K562 (cell line): ENCODE results near the gene TTC31. TPM values are rescaled to one million over a fixed set of nuclear protein-coding genes. Genes with fewer than 3 reads are reported as not detected.

Source experiments
- ASH1L ChIP-seq: fragments of 450-650 bp; IDR thresholded peaks from 2 replicates; pipeline ENCODE4 v1.6.1; 2018; ENCODE audit warnings: borderline replicate concordance, mild to moderate bottlenecking, low read depth; ENCODE audit not compliant: partially characterized antibody
- BMI1 ChIP-seq: fragments of 150-350 bp; IDR thresholded peaks from 2 replicates; pipeline ENCODE4 v1.6.1; 2014; ENCODE audit warnings: low read length
- CBFA2T2 ChIP-seq: fragments of 450-650 bp; conservative IDR thresholded peaks from 2 replicates; pipeline ENCODE4 v1.6.1; 2017; ENCODE audit warnings: mild to moderate bottlenecking
- CHCHD3 ChIP-seq: fragments of 250-450 bp; sonication (Bioruptor Pico); IDR thresholded peaks from 2 replicates; pipeline ENCODE4 v2.1.2; 2022; ENCODE audit warnings: mild to moderate bottlenecking
- FOXJ2 ChIP-seq: fragments of 200-800 bp; sonication (Bioruptor generic); IDR thresholded peaks from 2 replicates; pipeline ENCODE4 v1.6.1; 2016; ENCODE audit warnings: missing genetic modification characterization, missing compliant biosample characterization
- HMG20B ChIP-seq: fragments of 250-450 bp; sonication (Bioruptor Pico); IDR thresholded peaks from 2 replicates; pipeline ENCODE4 v1.5.0; 2021; ENCODE audit warnings: mild to moderate bottlenecking
- MNT ChIP-seq, 2 experiments: fragments of 450-650 bp; conservative IDR thresholded peaks; 2 replicates each; pipeline ENCODE4 v1.6.1; 2017; ENCODE audit warnings: mild to moderate bottlenecking in 2 of 2, moderate library complexity in 2 of 2
- NFYB ChIP-seq: IDR thresholded peaks from 2 replicates; pipeline ENCODE4 v1.6.1; 2011; ENCODE audit warnings: mild to moderate bottlenecking, moderate library complexity; ENCODE audit not compliant: insufficient read length; ENCODE audit errors: extremely low read depth
- POLR2H ChIP-seq: IDR thresholded peaks from 2 replicates; pipeline ENCODE4 v1.6.1; 2016; ENCODE audit warnings: missing genetic modification characterization, low read depth, mild to moderate bottlenecking, control low read depth, missing compliant biosample characterization, moderate library complexity
- TFAP4 ChIP-seq: sonication (generic); formaldehyde crosslinking; IDR thresholded peaks from 2 replicates; pipeline ENCODE4 v1.8.0; 2022; ENCODE audit warnings: missing genetic modification reagents, mild to moderate bottlenecking, moderate library complexity, borderline replicate concordance
- ZNF766 ChIP-seq: fragments of 200-800 bp; sonication (Bioruptor generic); conservative IDR thresholded peaks from 2 replicates; pipeline ENCODE4 v1.6.1; 2016; ENCODE audit warnings: missing genetic modification characterization, missing compliant biosample characterization
- polyA plus RNA-seq, 8 experiments: library from polyadenylated mRNA; depleted of rRNA in 4 of 8; stranded (reverse) in 5 of 8; unstranded in 3 of 8; fragments of >200 nt; fragmentation: Nextera tagmentation in 2 of 8; fragmentation: Illumina TruSeq in 1 of 8; extraction: Ambion mirVana in 2 of 8; extraction: Trizol in 1 of 8; gene quantifications; 2 replicates each; pipeline versions ENCODE4 v1.2.1 to v1.2.3, GENCODE V29; 2011 to 2014; ENCODE audit warnings: inconsistent platforms in 1 of 8, missing spikeins in 1 of 8
- total RNA-seq, 7 experiments: library from RNA; depleted of rRNA in 6 of 7; stranded (reverse); fragments of >200 nt in 6 of 7; fragmentation: Illumina TruSeq in 2 of 7; extraction: Trizol in 2 of 7; gene quantifications; 2 replicates each; pipeline versions ENCODE4 v1.2.1 to v1.2.3, GENCODE V29; 2011 to 2021; ENCODE audit warnings: low replicate concordance in 1 of 7
- TF ChIP-seq, protein P1 (sequence below): fragments of 250-450 bp; sonication (Bioruptor Pico); IDR thresholded peaks from 2 replicates; pipeline ENCODE4 v1.4.0; 2020
- TF ChIP-seq, protein P2 (sequence below): fragments of 450-650 bp; formaldehyde crosslinking; IDR thresholded peaks from 2 replicates; pipeline ENCODE4 v1.4.0; 2020; ENCODE audit warnings: mild to moderate bottlenecking, moderate library complexity

Gene TTC31
- total and polyA plus RNA-seq, 9 of the 15 experiments (the other 6 are each of a cell fraction or from before 2014, with no cell fraction given): 4.7 to 30.5 (median 15.9) TPM

- TF ChIP-seq FOXJ2: peak; percentile 77; the same call in 1 of the 2 replicates
- peak; percentile 96 for TF ChIP-seq ASH1L
- TF ChIP-seq POLR2H (tag): 0 out of 2 replicates have a peak, but pooled peaks have one; percentile 22
- peak; percentile 72 for TF ChIP-seq NFYB
- TF ChIP-seq HMG20B (CRISPR knock-in tag): no peak
- TF ChIP-seq, protein P1, sequence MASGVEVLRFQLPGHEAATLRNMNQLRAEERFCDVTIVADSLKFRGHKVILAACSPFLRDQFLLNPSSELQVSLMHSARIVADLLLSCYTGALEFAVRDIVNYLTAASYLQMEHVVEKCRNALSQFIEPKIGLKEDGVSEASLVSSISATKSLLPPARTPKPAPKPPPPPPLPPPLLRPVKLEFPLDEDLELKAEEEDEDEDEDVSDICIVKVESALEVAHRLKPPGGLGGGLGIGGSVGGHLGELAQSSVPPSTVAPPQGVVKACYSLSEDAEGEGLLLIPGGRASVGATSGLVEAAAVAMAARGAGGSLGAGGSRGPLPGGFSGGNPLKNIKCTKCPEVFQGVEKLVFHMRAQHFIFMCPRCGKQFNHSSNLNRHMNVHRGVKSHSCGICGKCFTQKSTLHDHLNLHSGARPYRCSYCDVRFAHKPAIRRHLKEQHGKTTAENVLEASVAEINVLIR (CRISPR knock-in tag): peak; percentile 54
- peak in 1 of 2 experiments; percentile 48; a peak in 2 of 4 replicates for TF ChIP-seq MNT (conservative IDR thresholded peaks at IDR 0.05)
- TF ChIP-seq CHCHD3 (CRISPR knock-in tag): no peak
- peak; percentile 12; the same call in 1 of the 2 replicates for TF ChIP-seq TFAP4 (CRISPR knock-in tag)
- TF ChIP-seq ZNF766 (CRISPR knock-in tag): peak; percentile 87
- TF ChIP-seq, protein P2, sequence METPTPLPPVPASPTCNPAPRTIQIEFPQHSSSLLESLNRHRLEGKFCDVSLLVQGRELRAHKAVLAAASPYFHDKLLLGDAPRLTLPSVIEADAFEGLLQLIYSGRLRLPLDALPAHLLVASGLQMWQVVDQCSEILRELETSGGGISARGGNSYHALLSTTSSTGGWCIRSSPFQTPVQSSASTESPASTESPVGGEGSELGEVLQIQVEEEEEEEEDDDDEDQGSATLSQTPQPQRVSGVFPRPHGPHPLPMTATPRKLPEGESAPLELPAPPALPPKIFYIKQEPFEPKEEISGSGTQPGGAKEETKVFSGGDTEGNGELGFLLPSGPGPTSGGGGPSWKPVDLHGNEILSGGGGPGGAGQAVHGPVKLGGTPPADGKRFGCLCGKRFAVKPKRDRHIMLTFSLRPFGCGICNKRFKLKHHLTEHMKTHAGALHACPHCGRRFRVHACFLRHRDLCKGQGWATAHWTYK (CRISPR knock-in tag): no peak
- no peak for TF ChIP-seq CBFA2T2
- no peak for TF ChIP-seq BMI1
These were observed 24.5 kb upstream of the TTC31 start, which contains the start of gene WBP1 (continued) for GRCh38 chr2:74458132-74458937.
